Measurements from ENCODE around the gene ANTXR1. TPM values are rescaled to one million over a fixed set of nuclear protein-coding genes. Genes with fewer than 3 reads are reported as not detected.

The ANTXR1 gene
- total RNA-seq, 1 donor from 2014 or later, result 87.8 TPM

DNA sequence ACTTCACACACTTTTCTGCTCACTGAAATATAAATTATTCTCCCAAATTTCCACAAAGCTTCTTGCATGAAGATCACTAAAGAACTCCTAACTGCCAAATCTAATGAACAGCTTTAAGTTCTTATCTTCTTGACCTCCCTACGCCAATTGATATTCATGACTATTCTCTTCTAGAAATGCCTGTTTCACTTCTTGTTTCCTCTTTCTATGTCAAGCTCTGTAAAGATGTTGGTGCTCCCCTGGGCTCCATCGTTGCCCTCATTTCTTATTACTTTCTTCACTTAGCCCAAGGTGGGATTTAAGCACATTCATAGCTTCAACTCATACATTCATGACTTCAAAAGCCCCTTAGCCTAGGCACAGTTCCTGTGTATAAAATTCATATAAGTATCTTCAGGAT lies 9.2 kb upstream of the ANTXR1 start:
- no peak for DNase-seq (ENCODE audit: low spot score)

- no peak for DNase-seq (ENCODE audit: low spot score)
Observed at GRCh38 chr2:69007169-69007568, 5.8 kb upstream of the ANTXR1 start.

- DNase-seq (ENCODE audit: low spot score), result no peak
Observed at GRCh38 chr2:69007603-69008002, 5.4 kb upstream of the ANTXR1 start.

DNA sequence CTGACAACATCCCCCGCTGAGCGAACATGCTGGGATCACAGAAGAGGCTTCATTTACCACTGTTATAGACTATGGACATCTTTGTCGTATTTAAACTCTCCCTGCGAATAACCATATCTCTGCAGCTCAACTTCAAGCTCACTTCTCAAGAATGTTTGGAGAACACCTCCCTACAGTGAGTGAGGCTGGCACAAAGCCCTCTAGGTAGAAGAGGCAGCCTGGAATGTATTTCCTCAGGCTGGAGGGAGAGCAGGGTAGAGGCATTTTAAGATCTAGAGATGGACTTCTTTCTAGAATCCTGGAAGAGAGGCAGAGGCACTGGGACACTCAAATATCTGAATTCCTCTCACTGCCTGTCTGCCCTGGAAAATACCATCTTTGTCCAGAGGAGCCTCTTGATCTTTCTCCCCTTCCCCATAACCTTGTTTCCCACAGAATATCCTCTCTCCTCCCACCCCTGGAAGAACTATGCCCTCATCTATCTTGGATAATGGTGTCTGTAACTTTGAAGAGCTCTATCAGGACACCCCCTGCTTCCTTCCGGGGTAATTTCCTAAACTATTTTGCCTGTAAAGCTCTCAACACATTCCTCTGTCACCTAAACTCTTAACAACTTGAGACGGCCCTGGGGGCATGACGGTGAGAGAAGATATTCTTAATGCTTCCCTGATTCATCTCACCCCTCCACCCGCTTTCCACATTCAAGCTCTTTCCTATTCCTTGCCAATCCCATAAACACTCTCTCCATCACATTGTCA lies 2.4 kb upstream of the ANTXR1 start:
- no peak for DNase-seq (ENCODE audit: low spot score)

DNA sequence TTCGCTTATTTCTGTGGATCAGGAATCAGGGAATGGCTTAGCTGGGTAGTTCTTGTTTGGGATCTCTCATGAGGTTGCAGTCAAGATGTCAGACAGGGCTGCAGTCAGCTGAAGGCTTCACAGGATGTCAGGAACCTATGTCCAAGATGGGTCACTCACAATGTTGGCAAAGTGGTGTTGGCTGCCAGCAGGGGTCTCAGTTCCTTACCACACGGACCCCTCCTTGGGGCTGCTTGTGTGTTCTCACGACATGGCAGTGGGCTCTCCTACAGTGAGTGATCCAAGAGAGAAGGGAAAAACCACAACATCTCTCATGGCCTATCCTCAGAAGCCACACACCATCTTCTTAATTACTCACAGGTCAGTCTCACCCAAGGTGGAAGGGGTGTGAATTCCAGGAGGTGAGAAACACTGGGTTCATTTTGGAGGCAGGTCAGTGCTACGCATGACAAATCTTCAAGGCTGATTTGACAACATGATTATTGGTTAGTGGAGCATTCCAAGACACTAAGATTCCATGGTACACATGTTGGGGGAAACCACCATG lies 1.3 kb upstream of the ANTXR1 start:
- no peak for DNase-seq (ENCODE audit: low spot score)

- DNase-seq (ENCODE audit: low spot score), result peak; percentile 76
Observed at GRCh38 chr2:69012310-69013141, 453 bp upstream of the ANTXR1 start.

DNA sequence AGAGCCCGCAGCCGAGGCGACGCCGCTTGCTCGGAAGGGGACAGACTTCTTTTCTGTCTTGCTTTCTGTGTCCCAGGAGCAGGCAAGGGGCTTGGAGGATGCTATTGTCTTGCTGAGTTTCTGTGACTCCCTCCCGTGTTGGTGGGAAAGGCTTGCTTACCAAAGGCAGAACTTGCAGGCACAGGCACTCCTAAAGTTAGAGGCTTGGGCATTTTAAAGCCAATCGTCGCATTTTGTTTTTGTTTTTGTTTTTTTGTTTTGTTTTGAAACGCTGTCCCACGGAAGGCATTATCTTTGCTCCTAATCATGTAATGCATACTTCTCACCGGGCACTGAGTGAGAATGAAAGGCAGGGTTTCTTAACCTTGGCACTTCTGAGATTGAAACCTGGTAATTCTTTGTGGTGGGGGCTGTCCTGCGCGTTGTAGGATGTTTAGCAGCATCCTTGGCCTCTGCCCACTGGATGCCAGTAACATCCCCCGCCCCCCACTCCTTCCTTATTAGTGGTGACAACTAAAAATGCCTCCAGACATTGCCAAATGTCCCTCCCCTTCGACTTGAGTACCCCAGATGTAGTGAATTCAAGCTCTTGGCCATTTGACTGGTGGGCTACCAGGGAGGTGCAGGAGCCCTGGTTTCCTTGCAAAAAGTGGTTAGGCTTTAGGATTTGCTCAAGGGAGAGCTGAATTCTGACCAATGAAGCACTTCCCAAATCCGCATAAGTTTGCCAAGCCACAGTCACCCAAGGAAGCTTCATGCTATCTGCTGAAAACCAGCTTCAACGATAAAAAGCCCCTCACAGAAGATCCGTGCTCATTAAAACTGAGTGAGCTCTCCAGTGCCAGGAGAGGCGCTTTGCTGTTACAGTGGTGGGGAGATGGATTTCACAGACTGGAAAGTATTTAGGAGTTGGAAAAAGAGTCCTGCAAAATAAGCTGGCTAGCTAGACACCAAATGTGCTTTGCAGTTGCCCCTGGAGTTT lies 1.2 kb downstream of the ANTXR1 start:
- DNase-seq (ENCODE audit: low spot score), result no peak

DNA sequence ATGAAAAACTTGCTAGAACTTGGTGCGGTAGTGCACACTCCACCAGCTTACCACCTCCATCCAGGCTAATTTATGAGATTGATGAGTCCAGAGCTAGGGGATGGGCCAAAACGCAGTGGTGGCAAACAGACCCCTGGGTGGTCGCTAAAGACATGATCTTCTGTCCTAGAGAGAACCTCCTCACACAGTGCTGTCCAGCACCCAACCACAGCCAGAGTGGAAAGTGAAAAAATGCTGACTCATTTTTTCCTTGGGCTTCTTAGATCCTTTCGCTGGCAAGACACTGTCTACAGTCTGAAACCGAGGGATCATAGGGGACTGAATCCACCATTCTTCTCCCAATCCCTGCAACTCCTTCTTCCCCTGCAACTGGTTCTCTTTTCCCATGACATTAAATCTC lies 4.1 kb downstream of the ANTXR1 start:
- no peak for DNase-seq (ENCODE audit: low spot score)

DNA sequence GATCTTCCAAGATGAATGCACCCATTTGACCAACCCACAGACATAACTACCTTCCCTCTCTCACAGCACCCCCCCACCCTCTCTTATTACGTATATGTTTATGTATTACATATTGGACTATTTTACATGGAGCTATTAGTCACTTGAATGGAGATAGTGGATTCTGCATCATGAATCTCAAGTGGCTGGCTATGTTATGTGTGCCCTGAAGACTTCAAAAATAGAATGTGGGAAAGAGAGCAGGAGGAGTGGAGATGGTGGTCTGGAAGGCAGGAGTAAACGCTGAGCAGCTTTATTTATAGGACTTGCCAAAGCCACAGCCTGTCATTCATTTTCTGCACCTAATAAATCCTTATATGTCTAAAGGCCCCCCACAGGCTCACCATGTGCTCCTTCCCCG lies 4.9 kb downstream of the ANTXR1 start:
- no peak for DNase-seq (ENCODE audit: low spot score)

DNA sequence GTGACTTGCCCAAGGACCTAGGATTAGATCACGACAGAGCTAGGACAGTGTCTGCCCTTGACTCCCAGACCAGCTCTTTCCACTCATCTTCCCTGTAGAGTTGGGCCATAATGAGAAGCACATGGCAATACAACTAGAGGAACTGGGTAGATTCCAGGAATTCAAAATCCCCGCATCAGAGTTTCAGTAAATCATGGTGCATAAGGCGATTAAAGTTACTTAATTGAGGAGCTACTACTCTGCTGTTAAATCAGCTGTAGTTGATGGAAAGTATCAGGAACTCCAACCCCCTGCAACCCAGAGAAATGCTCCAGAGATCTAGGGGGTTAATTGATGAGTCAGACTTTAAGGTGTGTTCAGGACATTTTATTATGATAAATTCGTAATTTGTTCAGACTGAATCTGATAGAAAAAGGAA lies 5.7 kb downstream of the ANTXR1 start:
- DNase-seq (ENCODE audit: low spot score), result no peak

- no peak for DNase-seq (ENCODE audit: low spot score)
Observed at GRCh38 chr2:69020496-69021426, 7.8 kb downstream of the ANTXR1 start.

DNA sequence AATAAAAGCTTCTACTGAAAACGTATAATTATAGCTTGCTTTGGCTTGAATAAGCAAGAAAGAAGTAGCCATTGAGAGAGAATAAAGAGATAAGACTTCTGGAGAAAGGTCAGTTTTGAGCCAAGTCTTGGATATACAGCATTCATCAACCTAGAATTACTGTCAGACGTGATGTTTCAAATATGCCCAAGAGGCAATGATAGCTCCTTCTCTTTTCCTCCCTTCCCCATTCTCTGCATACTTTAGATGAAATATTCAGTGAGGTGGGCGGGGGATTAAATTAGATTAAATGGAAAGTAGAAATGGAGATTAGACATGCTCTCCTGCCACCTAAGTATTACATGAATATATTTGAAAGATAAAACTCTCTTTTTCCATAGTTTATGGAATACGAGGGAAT lies 8.7 kb downstream of the ANTXR1 start:
- no peak for DNase-seq (ENCODE audit: low spot score)

DNA sequence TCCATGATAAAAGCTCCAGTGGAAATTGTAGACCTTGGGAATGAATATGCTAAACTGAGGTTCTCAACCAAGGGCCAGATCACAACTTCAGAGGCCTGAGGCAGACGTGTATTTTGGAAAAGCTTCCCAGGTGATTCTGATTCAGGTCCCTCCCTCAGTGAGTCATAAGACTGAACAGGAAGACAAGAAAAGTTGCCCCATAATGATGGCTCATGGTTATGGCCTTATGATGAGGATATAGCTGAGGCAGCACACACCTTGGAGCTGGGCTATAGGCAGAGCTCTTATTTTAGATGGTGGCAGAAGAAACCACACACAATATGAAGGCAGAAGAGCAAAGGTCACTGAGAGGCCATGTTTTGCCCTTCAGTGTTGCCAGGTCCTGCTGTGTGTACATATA lies 9.6 kb downstream of the ANTXR1 start:
- no peak for DNase-seq (ENCODE audit: low spot score)

- no peak for DNase-seq (ENCODE audit: low spot score)
Observed at GRCh38 chr2:69023236-69023635, 10.3 kb downstream of the ANTXR1 start.

DNA sequence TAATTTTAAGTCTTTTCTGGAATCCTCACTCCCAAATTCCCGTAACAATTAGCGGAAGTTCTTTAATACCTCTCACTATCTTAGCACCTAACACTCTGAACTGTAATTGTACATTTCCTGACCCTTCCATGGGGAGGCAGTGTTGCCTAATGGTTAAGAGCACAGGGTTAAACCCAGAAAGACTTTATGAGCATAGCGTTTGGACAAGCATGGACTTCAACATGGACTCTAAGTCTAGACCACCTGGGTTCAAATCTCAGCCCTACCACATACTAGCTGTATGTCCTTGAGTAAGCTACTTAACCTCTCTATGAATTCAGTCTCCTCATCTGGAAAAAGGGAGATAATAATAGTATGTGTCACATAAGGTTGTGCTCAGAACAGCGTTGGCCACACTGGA lies 13.0 kb downstream of the ANTXR1 start:
- no peak for DNase-seq (ENCODE audit: low spot score)

DNA sequence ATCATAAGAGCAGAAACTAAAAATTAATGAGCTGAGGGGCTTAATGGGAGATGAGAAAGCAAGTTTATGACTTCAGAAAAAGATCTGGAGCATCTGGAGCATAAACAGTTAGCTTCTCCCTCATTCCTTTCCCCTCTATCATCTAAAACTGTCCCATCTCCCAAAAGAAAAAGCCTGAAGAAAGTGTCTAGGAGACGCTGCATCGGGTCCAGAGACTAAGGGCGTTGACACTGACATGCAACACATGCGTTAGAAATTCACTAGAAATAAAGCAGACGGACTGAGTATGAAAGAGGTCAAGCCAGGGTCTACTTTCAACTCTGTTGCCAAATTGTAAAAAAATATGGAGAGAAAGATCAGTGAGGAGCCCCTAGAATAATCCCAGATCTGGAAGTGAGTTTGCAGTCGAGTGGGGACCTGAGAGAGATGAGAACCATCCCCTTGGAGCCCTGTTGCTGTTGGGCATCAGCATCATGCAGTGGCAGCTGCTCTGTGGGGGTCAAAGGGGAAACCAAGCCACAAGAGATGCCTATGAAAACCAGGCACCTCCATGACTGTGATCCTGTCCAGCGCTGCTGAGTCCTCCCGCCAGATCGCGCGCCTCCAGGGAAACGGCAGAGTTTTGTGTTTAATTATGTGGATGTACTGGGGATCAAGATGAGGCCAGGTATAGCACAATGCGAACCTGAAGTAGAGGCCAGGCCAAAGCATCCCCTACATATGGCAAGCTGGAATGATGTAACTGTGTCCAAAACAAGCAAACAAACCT lies 13.9 kb downstream of the ANTXR1 start:
- DNase-seq (ENCODE audit: low spot score), result no peak

- DNase-seq (ENCODE audit: low spot score), result no peak
Observed at GRCh38 chr2:69030800-69031428, 17.9 kb downstream of the ANTXR1 start.

DNA sequence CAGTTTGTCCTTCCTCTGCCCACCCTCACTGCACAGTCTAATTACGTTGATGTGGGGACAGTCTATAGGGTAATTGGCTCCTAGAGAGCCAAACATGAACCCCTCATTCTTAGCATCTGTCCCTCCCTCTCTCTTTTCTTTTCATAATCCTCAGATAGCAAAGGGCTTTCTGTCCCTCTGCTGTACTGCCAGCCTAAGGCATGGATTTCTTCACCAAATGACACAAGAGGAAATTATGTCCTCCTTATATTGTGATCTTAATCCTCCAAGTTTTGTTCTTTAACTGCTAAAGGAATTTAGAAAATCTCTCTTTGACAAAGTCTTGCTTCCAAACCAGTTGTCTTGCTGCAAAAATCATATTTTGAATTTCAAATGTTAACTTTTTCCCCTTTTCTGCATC lies 18.5 kb downstream of the ANTXR1 start:
- DNase-seq (ENCODE audit: low spot score), result no peak

DNA sequence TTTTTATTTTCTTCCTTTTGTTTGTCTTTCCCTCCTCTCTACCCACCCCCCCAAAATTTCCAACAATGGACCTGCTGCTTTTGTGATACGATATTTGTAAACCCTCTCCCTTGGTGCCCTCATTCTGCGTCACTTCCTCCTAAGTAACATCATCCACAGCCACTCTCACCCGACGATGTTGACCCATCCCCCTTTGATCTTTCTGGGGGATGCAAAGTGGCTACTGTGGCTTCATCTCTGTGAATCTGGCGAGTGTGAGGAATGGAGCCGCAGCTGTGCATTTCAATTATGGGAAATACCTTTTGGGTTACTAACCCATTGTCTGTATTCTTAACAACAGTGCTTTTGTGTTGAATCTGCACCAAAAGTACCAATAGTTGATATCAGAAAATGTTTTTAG lies 19.4 kb downstream of the ANTXR1 start:
- DNase-seq (ENCODE audit: low spot score), result no peak

Data from ureter (tissue), 1 donor.